ENCODE results near the gene MINK1. TPM values are rescaled to one million over a fixed set of nuclear protein-coding genes. Genes with fewer than 3 reads are reported as not detected.
"Not testable (repeated sequence)": the region's sequence is repeated elsewhere in the genome, so short reads cannot be mapped to it uniquely, and the experiment has no call there.

MINK1 gene
- total RNA-seq, 6 experiments from 2014 or later = 68.5 to 82.4 (median 71.6) TPM

DNA sequence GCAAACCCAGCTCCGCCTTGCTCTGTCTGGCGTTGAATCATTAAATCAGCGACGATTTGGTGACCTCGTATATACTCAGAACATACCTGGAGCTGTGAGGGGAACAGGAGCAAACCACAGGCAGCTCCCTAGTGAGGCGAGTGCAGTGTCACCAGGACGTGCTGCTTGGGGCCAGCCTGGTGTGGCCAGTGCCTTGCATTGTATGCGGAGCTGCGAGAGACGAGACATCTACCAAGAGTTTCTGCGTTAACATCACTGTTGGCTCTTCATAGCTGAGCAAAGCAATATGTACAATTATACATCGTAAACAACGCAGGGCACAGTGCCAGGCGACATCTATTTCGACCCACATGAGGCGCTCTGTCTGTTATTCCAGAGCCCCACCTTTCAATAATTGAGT lies 27.9 kb downstream of the MINK1 start:
- H3K36me3 Mint-ChIP-seq (ENCODE audit: low read depth) = peaks cover 12% of the 10 kb centered on the region
- no peak overlapping the region for H3K4me3 Mint-ChIP-seq
- H3K27me3 Mint-ChIP-seq (ENCODE audit: insufficient read depth) = peaks cover 1% of the 10 kb centered on the region; the same call in 1 of the 2 replicates
- H3K4me1 Mint-ChIP-seq (ENCODE audit: low read depth) = peaks cover 21% of the 10 kb centered on the region
- H3K9me3 Mint-ChIP-seq = no peaks in the 10 kb centered on the region
- TF ChIP-seq, protein P1, sequence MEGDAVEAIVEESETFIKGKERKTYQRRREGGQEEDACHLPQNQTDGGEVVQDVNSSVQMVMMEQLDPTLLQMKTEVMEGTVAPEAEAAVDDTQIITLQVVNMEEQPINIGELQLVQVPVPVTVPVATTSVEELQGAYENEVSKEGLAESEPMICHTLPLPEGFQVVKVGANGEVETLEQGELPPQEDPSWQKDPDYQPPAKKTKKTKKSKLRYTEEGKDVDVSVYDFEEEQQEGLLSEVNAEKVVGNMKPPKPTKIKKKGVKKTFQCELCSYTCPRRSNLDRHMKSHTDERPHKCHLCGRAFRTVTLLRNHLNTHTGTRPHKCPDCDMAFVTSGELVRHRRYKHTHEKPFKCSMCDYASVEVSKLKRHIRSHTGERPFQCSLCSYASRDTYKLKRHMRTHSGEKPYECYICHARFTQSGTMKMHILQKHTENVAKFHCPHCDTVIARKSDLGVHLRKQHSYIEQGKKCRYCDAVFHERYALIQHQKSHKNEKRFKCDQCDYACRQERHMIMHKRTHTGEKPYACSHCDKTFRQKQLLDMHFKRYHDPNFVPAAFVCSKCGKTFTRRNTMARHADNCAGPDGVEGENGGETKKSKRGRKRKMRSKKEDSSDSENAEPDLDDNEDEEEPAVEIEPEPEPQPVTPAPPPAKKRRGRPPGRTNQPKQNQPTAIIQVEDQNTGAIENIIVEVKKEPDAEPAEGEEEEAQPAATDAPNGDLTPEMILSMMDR (IDR thresholded peaks at IDR 0.05) = no peak
- DNase-seq = no peak
- no peak overlapping the region for H3K27ac Mint-ChIP-seq

DNA sequence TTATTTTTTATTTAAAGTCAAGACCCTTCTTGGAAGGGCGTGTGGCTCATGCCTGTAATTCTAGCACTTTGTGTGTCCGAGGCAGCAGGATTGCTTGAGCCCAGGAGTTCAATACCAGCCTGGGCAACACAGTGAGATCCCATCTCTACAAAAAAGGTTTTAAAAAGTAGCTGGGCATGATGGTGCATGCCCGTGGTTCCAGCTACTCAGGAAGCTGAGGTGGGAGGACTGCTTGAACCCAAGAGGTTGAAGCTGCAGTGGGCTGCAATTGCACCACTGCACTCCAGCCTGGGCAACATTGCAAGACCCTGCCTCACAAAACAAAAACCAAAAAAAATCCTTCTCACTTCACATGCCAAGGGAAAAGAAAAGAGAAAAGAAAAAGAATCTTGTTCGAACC lies 29.6 kb downstream of the MINK1 start:
- Mint-ChIP-seq H3K27ac (no peak overlapping the region), H3K36me3 (ENCODE audit: low read depth) (no peaks in the 10 kb centered on the region; the same call in 1 of the 2 replicates), H3K4me3 (no peak overlapping the region), H3K4me1 (ENCODE audit: low read depth) (peaks cover 17% of the 10 kb centered on the region), H3K27me3 (ENCODE audit: insufficient read depth) (peaks cover 1% of the 10 kb centered on the region; the same call in 1 of the 2 replicates), H3K9me3 (no peaks in the 10 kb centered on the region)
- TF ChIP-seq, protein P1 (IDR thresholded peaks at IDR 0.05) = no peak
- DNase-seq = no peak

DNA sequence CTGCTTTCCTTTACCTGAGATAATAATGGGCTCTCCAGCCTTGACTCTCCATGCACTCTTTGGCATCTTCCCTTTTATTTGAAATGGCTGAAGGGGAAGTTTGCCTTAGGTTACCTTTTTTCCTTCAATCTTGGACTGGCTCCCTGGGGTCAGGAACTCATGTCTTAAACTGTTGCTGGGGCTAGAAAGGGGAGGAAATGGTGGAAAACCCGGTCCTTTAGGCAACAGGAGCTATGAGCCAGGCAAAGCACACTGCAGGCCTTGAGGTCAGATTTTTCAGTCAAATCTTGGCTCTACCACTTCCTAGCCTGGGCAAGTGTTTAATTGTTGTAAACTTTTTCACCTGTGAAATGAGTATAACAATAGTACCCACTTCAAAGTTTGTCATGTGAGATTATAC lies 30.2 kb downstream of the MINK1 start:
- TF ChIP-seq, protein P1 (IDR thresholded peaks at IDR 0.05) = no peak
- H3K4me1 Mint-ChIP-seq (ENCODE audit: low read depth) = peaks cover 11% of the 10 kb centered on the region
- no peaks in the 10 kb centered on the region for H3K9me3 Mint-ChIP-seq
- H3K36me3 Mint-ChIP-seq (ENCODE audit: low read depth) = no peaks in the 10 kb centered on the region; the same call in 1 of the 2 replicates
- H3K27ac Mint-ChIP-seq = no peak overlapping the region
- peaks cover 1% of the 10 kb centered on the region; the same call in 1 of the 2 replicates for H3K27me3 Mint-ChIP-seq (ENCODE audit: insufficient read depth)
- DNase-seq = no peak
- H3K4me3 Mint-ChIP-seq = no peak overlapping the region

DNA sequence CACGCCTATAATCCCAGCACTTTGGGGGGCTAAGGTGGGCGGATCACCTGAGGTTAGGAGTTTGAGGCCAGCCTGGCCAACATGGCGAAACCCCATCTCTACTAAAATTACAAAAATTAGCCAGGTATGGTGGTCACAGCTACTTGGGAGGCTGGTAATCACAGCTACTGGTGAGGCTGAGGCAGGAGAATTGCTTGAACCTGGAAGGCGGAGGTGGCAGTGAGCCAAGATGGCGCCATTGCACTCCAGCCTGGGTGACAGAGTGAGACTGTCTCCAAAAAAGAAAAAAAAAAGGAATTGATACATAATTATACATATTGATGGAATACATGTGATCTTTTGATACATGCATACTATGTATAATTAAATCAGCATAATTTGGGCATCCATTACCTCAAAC lies 34.4 kb downstream of the MINK1 start:
- not testable (repeated sequence) for H3K36me3 Mint-ChIP-seq (ENCODE audit: low read depth); H3K27ac Mint-ChIP-seq; H3K4me1 Mint-ChIP-seq (ENCODE audit: low read depth); DNase-seq; H3K27me3 Mint-ChIP-seq (ENCODE audit: insufficient read depth); H3K4me3 Mint-ChIP-seq; H3K9me3 Mint-ChIP-seq

DNA sequence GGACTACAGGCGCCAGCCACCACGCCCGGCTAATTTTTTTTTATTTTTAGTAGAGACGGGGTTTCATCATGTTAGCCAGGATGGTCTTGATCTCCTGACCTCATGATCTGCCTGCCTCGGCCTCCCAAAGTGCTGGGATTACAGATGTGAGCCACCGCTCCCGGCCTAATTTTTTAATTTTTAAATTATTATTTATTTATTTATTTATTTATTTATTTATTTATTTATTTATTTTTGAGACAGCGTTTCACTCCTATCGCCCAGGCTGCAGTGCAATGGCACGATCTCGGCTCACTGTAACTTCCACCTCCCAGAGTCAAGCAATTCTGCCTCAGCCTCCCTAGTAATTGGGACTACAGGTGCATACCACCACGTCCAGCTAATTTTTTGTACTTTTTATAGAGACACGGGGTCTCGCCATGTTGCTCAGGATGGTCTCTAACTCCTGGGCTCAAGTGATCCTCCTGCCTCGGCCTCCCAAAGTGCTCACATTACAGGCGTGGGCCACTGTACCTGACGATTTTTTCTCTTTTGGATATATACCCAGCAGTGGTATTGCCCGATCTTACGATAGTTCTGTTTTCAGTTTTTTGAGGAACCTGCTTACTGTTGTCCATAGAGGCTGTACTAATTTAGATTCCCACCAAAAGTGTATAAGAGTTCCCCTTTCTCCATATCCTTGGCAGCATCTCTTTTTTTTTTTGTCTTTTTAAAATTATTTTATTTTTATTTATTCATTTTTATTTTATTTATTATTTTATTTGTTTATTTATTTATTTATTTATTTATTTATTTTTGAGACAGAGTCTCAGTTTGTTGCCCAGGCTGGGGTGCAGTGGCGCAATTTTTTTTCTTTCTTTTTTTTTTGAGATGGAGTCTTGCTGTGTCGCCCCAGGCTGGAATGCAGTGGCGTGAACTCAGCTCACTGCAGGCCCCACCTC lies 36.2 kb downstream of the MINK1 start:
- H3K27me3 Mint-ChIP-seq (ENCODE audit: insufficient read depth); H3K27ac Mint-ChIP-seq; H3K9me3 Mint-ChIP-seq; H3K4me3 Mint-ChIP-seq; H3K4me1 Mint-ChIP-seq (ENCODE audit: low read depth); H3K36me3 Mint-ChIP-seq (ENCODE audit: low read depth); DNase-seq: not testable (repeated sequence)

DNA sequence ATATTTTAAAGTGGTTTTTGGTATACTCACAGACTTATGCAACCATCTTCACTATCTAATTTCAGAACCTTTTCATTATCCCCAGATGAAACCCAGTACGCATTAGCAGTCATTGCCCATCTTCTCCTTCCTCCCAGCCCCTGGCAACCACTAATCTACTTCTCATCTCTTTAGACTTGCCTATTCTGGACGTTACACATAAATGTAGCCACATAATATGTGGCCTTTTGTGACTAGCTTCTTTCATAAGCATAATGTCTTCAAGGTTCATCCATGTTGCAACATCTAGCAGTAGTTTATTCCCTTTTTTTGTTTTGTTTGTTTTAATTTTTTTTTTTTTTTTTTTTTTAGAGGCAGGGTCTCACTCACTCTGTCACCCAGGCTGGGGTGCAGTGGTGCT lies 37.7 kb downstream of the MINK1 start:
- H3K36me3 Mint-ChIP-seq (ENCODE audit: low read depth) = no peaks in the 10 kb centered on the region
- H3K27ac Mint-ChIP-seq = no peak overlapping the region; the same call in 1 of the 2 replicates
- TF ChIP-seq, protein P1 (IDR thresholded peaks at IDR 0.05) = no peak
- no peak overlapping the region for H3K4me3 Mint-ChIP-seq
- H3K4me1 Mint-ChIP-seq (ENCODE audit: low read depth) = no peaks in the 10 kb centered on the region
- no peak for DNase-seq
- H3K9me3 Mint-ChIP-seq = no peaks in the 10 kb centered on the region
- no peaks in the 10 kb centered on the region; the same call in 1 of the 2 replicates for H3K27me3 Mint-ChIP-seq (ENCODE audit: insufficient read depth)
